Neural crest cell (in vitro differentiated cells): Measurements from ENCODE around the gene CHMP6. TPM values are rescaled to one million over a fixed set of nuclear protein-coding genes. Genes with fewer than 3 reads are reported as not detected.

Experiments used
- DNase-seq: peaks from one replicate; pipeline ENCODE4 v3.0.0; 2021; ENCODE audit warnings: low read depth, mixed read lengths, low spot score
- H3K27ac Mint-ChIP-seq: one replicate; pipeline ENCODE4 v1.8.0; 2021; ENCODE audit warnings: mild to moderate bottlenecking, mixed read lengths; ENCODE audit not compliant: unreplicated experiment
- H3K27me3 Mint-ChIP-seq: 2 replicates; pipeline ENCODE4 v1.8.0; 2021; ENCODE audit warnings: low read depth, mild to moderate bottlenecking, mixed read lengths
- H3K36me3 Mint-ChIP-seq: 2 replicates; pipeline ENCODE4 v1.8.0; 2021; ENCODE audit warnings: low read depth, mild to moderate bottlenecking, mixed read lengths
- H3K4me1 Mint-ChIP-seq: 2 replicates; pipeline ENCODE4 v1.8.0; 2021; ENCODE audit warnings: mixed read lengths
- H3K4me3 Mint-ChIP-seq: one replicate; pipeline ENCODE4 v1.8.0; 2021; ENCODE audit warnings: mild to moderate bottlenecking, mixed read lengths
- H3K9me3 Mint-ChIP-seq: 2 replicates; pipeline ENCODE4 v1.8.0; 2021; ENCODE audit warnings: mixed read lengths
- total RNA-seq: library from RNA; stranded (reverse); gene quantifications from 2 replicates; pipeline ENCODE4 v1.2.1, GENCODE V29; 2021
- TF ChIP-seq, protein P1 (sequence below): fragments of 200-600 bp; sonication (generic); conservative IDR thresholded peaks from 2 replicates; pipeline ENCODE4 v1.5.0; 2021; ENCODE audit warnings: antibody characterized with exemption, mild to moderate bottlenecking

CHMP6 gene
- total RNA-seq, 1 donor from 2014 or later: 32.7 TPM

DNA sequence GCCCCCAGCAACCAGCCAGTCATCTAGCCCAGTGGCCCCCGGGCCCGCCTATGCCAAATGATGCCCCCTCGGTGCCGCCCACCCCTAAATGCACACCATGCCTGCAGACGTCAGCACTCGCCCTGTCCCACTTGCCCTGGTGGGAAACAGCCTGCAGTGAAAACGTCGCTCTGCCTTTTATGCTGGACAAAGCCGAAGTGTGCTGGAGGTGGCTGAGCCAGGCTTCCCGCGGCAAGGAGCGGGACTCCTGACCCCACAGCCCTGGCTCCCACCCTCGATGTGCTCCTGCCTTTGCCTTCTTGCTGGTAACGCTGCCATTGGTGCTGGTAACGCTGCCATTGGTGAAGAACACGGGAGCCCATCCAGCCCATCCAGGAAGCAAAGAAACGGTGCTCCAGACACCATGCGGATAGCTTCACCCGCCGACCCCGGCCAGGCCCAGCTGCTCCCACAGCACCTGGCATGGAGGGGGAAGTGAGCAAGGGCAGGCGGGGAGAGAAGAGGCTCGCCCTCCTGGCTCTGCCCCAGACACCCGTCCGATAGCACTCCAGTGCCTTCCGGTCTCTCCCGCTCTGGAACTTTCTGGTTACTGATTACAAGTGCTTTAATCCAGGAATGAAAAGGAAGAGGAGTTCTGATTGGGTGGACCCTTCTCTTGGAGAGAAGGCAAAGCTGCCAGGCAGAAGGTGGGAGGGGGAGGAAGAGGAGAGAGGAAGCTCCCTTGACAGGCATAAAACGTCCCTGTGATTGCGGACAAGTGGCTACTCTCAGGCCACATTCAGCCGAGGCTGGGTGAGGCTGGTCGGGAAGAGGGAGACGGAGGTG is 39.3 kb downstream of the CHMP6 start:
- no peaks in the 10 kb centered on the region for H3K36me3 Mint-ChIP-seq
- no peaks in the 10 kb centered on the region for H3K9me3 Mint-ChIP-seq
- peaks cover 33% of the 10 kb centered on the region for H3K4me1 Mint-ChIP-seq

DNA sequence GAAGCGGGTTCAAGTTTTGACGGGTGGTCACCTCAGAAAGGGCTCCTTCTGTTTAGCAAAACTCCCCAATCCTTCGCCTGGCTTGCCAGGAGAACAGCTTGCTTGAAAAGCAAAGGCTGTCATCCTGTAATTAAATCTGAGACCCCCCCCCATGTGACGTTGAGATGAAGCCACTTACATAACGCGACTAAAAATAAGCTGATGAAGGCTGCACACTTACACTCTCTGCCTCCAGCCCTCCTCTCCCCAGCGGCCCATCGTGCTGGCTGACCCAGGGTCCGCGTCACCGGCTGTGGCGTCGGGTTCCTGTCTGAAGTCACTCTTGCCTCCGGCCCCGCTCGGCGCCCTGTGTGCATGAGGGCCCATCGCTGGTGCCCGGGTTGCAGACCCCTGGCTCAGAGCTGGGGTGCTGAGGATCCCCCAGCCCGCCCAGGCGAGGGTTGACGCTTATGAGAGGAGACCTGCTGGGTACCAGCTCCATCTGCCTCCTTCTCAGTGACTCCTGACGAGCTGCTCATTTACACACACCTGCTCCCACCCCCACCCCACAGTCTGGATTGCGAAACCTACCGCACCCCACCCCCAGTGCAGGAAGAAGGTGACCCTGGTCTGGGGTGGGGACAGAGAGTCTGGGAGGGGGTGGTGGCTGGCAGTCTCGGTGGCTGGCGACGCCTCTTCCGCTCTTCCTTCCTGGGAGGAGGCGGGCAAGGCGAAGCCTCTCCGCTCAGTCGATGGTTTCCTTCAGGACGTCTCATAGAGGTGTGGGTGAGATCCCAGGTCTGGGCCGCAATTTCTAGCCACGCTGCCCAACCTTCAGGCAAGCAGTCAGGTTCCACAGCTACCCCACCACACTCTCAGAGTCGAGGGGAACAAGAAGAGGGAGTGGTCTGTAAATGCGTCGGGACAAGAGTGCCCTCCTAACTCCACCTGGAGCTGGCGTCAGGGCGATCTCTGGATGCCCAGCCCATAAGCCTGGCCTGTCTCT is 40.2 kb downstream of the CHMP6 start:
- no peak overlapping the region for H3K27ac Mint-ChIP-seq
- DNase-seq: no peak
- peaks cover 3% of the 10 kb centered on the region for H3K27me3 Mint-ChIP-seq

More for the DNA sequence above, 39.3 kb downstream of the CHMP6 start:
- peaks cover 5% of the 10 kb centered on the region for H3K27me3 Mint-ChIP-seq
- TF ChIP-seq, protein P1, sequence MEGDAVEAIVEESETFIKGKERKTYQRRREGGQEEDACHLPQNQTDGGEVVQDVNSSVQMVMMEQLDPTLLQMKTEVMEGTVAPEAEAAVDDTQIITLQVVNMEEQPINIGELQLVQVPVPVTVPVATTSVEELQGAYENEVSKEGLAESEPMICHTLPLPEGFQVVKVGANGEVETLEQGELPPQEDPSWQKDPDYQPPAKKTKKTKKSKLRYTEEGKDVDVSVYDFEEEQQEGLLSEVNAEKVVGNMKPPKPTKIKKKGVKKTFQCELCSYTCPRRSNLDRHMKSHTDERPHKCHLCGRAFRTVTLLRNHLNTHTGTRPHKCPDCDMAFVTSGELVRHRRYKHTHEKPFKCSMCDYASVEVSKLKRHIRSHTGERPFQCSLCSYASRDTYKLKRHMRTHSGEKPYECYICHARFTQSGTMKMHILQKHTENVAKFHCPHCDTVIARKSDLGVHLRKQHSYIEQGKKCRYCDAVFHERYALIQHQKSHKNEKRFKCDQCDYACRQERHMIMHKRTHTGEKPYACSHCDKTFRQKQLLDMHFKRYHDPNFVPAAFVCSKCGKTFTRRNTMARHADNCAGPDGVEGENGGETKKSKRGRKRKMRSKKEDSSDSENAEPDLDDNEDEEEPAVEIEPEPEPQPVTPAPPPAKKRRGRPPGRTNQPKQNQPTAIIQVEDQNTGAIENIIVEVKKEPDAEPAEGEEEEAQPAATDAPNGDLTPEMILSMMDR: no peak
- H3K4me3 Mint-ChIP-seq: peak overlapping the region; percentile 34
- DNase-seq: no peak
- H3K27ac Mint-ChIP-seq: no peak overlapping the region

DNA sequence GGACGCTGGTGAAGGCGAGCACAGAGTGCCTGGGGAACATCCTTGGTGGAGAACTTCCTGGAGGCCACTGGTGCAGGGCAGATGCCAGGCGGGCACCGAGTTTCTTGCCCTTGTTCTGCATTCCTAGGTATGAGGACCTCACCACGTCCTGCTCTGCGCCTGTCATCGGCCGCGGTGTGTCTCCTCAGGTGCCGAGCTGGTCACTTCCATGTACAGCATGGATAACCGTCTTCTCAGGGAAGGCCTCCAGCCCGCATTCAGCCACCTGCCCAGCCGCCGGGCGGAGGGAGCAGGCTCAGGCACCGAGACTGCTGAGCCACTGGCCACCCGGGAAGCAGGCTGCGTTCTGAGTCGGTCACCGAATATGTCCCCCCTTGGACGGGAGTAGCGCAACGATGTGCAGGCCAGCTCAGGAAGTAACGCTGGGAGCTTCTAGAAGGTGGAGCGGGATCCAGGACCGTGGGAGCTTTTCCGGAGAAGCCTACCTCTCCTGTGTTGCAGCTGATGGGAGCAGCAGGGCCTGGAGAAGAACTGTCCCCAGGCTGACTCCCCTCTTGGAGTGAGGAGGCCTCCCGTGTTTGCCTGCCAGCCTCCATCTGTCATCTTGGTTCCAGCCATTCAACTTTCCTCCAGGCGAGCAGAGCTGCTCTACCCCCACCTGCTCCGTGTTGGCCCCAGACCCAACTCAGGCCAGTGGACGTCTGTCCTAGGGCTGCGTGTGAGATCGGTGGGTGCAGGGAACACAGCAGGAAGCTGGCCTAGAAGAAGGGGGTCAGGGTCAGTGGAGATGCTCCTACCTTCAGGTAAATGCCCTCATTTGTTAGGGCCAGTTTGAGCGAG is 41.2 kb downstream of the CHMP6 start:
- DNase-seq: no peak
- peak overlapping the region; percentile 97 for H3K4me3 Mint-ChIP-seq
- H3K27me3 Mint-ChIP-seq: no peaks in the 10 kb centered on the region
- no peaks in the 10 kb centered on the region for H3K36me3 Mint-ChIP-seq
- H3K4me1 Mint-ChIP-seq: peaks cover 40% of the 10 kb centered on the region
- no peaks in the 10 kb centered on the region for H3K9me3 Mint-ChIP-seq
- H3K27ac Mint-ChIP-seq: no peak overlapping the region
- TF ChIP-seq, protein P1: no peak

More for the DNA sequence above, 40.2 kb downstream of the CHMP6 start:
- H3K4me3 Mint-ChIP-seq: no peak overlapping the region
- H3K4me1 Mint-ChIP-seq: peaks cover 35% of the 10 kb centered on the region
- no peaks in the 10 kb centered on the region for H3K36me3 Mint-ChIP-seq
- TF ChIP-seq, protein P1: no peak
- no peaks in the 10 kb centered on the region for H3K9me3 Mint-ChIP-seq

DNA sequence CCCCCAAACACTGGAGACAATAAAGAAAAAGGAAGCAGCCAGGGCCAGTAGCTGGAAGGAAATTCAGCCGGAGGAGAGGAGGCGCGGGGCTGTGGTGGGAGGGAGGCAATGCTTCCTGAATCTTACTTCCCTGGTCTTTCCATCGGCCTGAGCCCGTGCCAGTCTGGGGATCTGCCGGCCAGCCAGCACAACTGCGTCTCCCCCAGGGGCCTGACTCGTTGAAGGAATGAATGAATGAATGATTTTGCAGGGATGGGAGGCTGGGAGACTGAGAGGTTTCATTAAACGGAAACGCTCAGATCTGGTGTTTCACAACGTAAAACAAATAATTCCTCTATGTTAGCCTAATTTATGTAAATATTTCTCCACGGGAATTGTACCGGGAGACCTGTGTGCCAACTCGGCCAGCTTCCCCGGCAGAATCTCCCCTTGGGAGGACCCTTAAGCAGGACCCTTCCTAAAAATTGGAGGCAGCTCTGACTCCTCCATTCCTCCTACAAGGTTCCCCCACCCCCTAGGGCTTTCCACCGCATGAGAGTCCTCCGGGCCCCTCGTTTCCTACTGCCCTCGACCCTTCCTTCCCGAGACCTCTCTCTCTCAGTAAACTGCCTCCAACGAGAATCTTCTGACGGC is 42.0 kb downstream of the CHMP6 start:
- H3K4me3 Mint-ChIP-seq: peak overlapping the region; percentile 97

More for the DNA sequence above, 42.0 kb downstream of the CHMP6 start:
- TF ChIP-seq, protein P1: no peak
- Mint-ChIP-seq H3K27me3 (no peaks in the 10 kb centered on the region), H3K4me1 (peaks cover 44% of the 10 kb centered on the region), H3K36me3 (no peaks in the 10 kb centered on the region), H3K9me3 (no peaks in the 10 kb centered on the region), H3K27ac (peak overlapping the region; percentile 35)
- DNase-seq: no peak
